KOPT-K1 (cell line): ENCODE data around the gene C1R.

ENCODE experiments used
- H3K27ac ChIP-seq: fragments of 200-600 bp; sonication (generic); 2 replicates; pipeline ENCODE4 v1.5.1; 2016; ENCODE audit warnings: antibody characterized with exemption, mild to moderate bottlenecking, low read depth, low read length; ENCODE audit not compliant: poor library complexity, severe bottlenecking
- H3K36me3 ChIP-seq: fragments of 200-600 bp; sonication (generic); 2 replicates; pipeline ENCODE4 v1.5.1; 2017; ENCODE audit warnings: antibody characterized with exemption, mild to moderate bottlenecking, low read length, moderate library complexity; ENCODE audit not compliant: insufficient read depth
- H3K9me3 ChIP-seq: fragments of 200-600 bp; sonication (generic); 2 replicates; pipeline ENCODE4 v1.5.1; 2017; ENCODE audit warnings: antibody characterized with exemption, low read length, mild to moderate bottlenecking; ENCODE audit not compliant: insufficient read depth, poor library complexity, severe bottlenecking

The C1R gene

DNA sequence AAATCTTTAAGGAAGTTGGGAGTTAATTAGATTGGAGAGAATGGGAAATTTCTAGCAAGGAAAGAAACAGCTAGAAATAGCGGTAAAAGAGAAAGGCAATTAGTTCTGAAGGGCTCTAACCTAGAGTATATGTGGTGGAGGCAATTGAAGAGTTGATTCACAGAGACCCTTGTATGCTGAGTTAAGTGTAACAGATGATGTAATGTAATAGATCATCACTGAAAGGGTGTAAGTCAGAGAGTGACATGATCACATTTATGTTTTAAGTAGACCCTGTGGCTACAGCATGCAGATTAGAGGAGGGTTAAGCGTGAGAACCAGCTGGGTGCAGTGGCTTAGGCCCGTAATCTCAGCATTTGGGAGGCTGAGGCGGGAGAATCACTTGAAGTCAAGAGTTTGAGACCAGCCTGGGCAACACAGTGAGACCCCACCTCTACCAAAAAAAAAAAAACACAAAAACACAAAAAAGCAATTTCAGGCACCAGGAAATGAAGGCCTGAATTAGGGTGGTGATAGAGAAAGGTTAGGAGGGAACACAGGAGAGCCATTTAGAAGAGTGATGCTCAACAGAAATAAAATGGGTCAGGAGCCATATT lies 33.5 kb upstream of the C1R start:
- Histone ChIP-seq H3K36me3 (no peaks in the 10 kb centered on the region), H3K9me3 (no peaks in the 10 kb centered on the region), H3K27ac (no peak overlapping the region)

DNA sequence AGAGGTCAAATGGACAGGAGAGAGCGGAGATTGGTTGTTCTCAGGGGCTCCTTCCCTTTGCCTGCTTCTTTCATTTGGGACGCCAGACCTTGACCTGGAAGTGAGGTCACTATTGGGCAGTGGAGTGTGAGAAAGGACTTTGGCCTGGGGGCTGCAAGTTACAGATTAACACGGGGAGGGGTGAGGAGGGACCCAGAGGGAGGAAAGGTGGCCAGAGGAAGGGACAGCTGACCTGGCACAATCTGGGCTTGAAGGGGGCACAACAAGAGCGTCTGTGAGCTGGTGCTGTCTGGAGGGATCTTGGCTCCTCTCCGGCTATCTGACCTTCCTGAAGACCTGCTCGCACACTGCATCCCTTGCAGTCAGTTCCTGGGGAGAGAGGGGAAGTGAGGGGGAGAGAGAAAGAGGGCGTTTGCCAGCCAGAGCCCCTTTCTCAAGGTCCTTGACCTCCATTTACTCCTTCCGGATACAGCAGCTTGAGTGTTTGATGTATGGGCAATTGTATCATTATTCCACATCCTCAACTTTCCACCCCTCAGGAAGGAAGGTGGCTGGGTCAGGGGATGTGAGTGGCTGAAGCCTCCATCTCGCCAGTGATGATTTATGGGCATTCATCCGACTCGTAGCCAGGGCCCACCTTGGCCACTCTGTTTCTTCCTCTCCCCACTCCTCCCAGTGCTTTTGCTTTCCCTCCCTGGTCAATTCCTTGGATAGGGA lies 31.7 kb upstream of the C1R start:
- Histone ChIP-seq H3K27ac (no peak overlapping the region), H3K36me3 (no peaks in the 10 kb centered on the region), H3K9me3 (no peaks in the 10 kb centered on the region)

DNA sequence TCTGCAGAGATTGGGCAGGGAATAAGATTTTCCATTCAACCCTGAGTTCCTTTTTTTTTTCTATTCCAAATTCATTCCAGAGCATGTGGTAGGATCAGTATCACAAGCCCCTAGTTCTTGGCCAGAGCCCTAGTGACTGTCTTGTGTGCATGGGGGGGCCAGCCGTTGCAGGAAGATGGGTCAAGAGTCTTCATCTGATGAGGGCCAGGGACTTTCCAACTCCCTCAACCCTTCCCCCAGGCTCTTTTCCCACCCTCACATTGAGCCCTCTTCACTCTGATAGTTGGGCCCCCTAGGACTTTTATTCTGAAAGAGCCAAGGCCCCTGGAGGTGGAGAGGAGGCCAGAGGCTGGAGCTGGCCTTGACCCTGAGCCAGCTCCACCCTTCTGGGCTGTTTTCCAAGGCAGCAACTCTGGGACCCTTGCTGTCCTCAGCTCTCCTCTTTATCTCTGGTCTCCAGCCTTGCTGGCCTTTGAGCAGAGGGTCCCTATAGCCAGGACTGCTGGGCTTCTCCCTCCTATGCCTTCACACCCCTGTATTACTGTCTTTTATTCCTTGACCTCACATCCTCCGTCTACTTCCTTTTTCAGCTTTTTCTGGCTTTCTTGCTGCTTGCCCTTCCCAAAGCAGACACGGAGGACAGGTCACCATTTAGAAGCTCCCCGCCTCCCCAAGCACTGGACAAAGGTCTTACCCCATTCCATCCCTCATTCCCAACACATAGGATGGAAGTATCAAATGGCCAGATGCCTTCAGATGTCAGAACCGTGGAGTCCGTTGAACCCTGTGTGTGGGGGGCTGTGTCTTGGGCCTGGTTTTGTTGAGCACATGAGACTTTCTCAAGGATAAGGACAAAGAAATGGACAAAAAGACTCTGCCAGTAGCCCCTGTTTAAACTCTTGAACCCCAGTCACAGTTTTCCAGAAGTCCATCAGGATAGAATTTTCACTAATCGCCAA lies 30.8 kb upstream of the C1R start:
- Histone ChIP-seq H3K36me3 (peaks cover 2% of the 10 kb centered on the region; the same call in 1 of the 2 replicates), H3K27ac (no peak overlapping the region), H3K9me3 (no peaks in the 10 kb centered on the region)

DNA sequence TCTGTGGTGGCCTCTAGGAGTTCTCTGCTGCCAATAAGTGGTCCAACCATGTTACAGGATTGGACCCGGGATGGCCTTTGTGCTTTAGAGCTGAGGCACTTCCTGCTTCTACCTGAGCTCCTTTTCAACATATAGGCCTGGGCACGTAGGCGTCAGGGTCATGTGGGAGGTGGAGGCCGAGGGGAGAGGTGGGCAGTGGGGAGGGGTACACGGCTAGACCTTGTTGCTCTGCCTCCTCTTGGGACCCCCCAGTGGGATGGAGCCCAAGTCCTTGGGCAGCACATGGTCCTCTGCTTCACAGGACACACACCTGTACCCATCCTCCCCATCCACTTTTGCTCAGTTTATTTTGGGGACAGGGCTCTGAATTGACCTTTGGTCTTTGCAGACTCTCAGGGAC lies 29.1 kb upstream of the C1R start:
- Histone ChIP-seq H3K9me3 (no peaks in the 10 kb centered on the region), H3K27ac (no peak overlapping the region), H3K36me3 (peaks cover 8% of the 10 kb centered on the region; the same call in 1 of the 2 replicates)

DNA sequence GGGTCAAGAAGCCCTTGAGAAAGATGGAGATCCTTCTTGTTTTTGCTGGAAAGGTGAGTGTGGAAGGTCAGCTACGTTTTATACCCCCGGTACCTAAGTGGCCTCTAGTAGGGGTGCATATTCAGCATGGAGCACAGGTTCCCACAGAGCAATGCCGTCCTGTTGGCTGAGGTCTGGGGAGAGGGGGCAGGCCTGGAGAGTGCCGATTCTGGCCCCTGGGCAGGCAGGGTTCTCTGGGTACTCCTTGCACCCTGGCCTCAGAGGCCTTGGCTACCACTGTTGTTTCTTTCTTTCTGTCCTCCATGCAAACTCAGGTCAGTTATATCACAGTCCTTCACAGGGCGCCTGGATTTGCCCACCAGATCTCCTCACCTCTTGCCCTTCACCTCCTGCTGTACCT lies 27.9 kb upstream of the C1R start:
- Histone ChIP-seq H3K27ac (no peak overlapping the region), H3K9me3 (no peaks in the 10 kb centered on the region)

DNA sequence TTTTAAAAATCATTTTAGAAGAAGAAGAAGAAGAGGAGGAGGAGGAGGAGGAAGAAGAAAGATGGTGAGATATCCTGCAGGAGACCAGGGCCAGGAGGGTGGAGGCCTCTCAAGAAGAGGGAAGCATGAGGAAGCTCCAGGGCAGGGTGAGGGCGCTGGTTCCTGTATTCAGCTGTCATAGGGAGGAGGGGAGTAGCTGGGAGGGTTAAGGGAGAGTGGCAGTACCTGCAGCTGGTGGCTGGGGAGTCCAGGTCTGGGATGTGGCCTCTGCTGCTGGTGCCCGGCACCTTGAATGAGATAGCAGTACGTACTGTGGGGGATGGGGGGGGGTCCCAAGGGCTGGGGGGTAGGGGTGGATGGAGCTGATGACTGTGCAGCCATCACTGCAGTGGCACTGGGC lies 26.6 kb upstream of the C1R start:
- Histone ChIP-seq H3K36me3 (peaks cover 25% of the 10 kb centered on the region; the same call in 1 of the 2 replicates), H3K9me3 (no peaks in the 10 kb centered on the region), H3K27ac (no peak overlapping the region)

More for the DNA sequence above, 27.9 kb upstream of the C1R start:
- H3K36me3 ChIP-seq, result peaks cover 19% of the 10 kb centered on the region; the same call in 1 of the 2 replicates

DNA sequence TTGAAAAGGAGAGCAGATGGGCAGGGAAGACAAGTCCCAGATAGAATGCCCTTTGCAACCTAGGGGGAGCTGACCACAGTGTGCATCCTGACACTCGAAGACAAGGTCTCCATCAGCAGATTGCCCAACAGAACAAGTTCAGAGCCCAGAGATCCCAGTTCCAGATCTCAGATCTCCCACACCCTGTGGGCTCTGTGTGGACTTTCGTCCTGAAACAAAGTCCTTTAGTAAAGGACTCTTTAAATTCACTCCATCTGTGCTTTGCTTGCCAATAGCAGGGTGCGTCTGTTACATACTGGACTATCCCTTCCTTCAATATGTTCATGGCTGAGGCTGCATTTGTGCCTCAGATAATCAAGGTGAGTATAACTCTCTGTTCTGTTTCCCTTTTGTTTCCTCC lies 25.4 kb upstream of the C1R start:
- H3K36me3 ChIP-seq, result peaks cover 28% of the 10 kb centered on the region; the same call in 1 of the 2 replicates
- no peak overlapping the region for H3K27ac ChIP-seq

DNA sequence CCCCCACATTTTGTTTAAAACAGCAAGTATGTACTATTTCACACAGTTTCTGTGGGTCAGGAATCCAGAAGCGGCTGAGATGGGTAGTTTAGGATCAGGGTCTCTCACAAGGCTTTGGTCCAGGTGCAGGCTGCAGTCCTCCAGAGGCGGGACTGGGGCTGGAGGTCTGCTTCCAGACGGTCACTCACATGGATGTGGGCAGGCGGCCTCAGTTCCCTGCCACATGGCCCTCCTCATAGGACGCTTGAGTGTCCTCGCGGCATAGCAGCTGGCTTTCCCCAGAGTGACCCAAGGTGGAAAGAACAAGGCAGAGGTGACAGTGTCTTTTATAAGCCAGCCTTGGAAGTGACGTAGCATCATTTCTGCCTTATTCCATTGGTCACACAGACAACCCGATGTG lies 24.7 kb upstream of the C1R start:
- Histone ChIP-seq H3K27ac (no peak overlapping the region), H3K36me3 (peaks cover 28% of the 10 kb centered on the region; the same call in 1 of the 2 replicates), H3K9me3 (no peaks in the 10 kb centered on the region)

More for the DNA sequence above, 25.4 kb upstream of the C1R start:
- H3K9me3 ChIP-seq, result no peaks in the 10 kb centered on the region

DNA sequence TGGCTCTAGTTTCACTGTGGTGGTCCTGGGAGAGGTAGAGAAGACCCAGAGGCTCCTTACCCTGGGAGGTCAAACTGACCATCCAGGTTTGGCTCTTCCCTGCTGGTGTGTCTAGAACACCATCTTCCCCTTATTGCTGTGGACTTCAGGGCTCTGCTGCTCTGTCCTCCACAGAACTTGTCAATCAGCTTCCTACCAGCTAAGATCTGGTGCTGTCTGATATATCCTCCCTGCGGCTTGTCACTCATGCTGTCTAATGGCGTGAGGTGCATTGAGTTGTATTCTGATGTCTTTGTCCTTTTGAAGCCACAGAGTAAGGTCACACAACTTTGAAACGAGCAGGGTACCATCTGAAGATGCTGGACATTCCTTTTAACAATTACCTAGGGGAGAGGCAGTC lies 24.0 kb upstream of the C1R start:
- H3K9me3 ChIP-seq, result no peaks in the 10 kb centered on the region
- no peak overlapping the region for H3K27ac ChIP-seq
- H3K36me3 ChIP-seq, result peaks cover 28% of the 10 kb centered on the region; the same call in 1 of the 2 replicates

DNA sequence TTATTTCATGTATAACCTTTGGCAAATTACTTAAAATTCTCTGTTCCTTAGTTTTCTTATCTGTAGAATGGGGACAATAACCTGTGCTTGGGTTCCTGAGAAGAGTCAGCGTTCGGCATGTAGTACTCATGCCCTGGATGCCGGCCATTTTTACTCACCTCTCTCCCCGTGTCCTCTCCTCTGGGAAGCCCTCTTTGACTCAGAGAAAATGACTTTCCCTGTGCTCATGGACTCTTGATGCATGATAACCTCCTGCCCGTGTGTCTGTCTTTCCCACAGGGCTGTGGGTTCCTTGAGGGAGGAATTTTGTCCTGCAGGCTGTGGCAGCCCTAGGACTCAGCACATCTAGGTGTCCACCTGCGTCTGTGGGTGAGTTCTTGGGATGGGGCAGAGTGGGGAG lies 22.6 kb upstream of the C1R start:
- H3K27ac ChIP-seq, result no peak overlapping the region
- no peaks in the 10 kb centered on the region for H3K9me3 ChIP-seq
- H3K36me3 ChIP-seq, result peaks cover 28% of the 10 kb centered on the region; the same call in 1 of the 2 replicates

DNA sequence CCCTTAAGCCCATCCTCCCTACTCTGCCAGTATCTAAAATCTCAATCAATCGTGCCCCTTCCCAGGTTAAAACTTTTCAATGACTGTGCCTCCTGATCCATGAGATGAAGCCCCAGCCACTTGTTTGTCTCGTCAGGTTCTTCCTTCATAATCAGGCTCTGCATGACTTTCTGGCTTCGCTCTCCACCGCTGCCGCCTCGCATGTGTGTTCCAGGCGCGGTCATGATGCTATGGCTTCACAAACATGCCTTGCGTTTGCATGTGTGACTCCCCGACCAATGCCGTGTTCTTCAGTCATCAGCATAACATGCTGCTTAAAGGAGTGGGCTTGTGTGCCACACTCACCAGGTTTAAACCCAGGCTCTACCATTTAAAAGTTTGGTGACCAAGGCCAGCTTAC lies 21.8 kb upstream of the C1R start:
- Histone ChIP-seq H3K9me3 (no peaks in the 10 kb centered on the region), H3K27ac (no peak overlapping the region), H3K36me3 (peaks cover 28% of the 10 kb centered on the region; the same call in 1 of the 2 replicates)

DNA sequence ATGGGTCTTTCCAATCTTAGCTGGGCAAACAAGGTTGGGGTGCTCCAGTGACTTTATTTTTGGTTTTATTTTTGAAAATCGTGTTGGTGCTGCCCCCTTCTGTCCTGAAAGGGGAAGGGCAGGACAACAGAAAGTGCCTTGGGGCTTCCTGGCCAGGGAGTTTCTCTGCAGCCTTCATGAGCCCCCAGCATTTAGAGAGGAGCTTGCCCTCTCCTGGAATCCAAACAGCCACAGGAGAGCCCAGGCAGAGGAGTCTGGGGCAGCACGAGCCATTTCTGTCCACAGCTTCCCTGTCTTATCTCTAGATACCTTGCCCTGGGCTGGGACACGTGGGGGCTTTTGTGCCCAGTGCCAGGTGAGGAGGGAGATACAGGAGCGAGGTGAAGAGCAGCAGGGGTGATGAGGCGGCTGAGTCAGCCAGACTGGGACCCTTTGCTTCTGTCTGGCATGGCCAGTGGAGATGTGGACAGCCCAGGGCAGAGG lies 21.2 kb upstream of the C1R start:
- Histone ChIP-seq H3K27ac (no peak overlapping the region), H3K36me3 (peaks cover 28% of the 10 kb centered on the region; the same call in 1 of the 2 replicates), H3K9me3 (no peaks in the 10 kb centered on the region)

DNA sequence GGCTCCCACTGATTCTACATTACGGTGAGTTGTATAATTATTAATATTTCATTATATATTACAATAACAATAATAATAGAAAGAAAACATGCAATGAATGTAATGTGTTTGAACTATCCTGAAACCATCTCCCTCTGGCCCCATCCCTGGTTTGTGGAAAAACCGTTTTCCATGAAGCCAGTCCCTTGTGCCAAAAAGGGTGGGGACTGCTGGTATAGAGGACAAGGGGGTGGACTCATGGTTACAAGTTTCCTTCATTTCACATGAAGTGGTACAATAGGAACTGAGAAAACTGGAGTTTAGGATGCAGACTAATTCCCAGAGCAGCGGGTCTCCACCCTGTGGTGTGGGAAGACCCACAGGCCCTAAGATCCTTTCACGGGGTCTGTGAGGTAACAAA lies 19.8 kb upstream of the C1R start:
- Histone ChIP-seq H3K36me3 (peaks cover 23% of the 10 kb centered on the region; the same call in 1 of the 2 replicates), H3K27ac (no peak overlapping the region), H3K9me3 (no peaks in the 10 kb centered on the region)

DNA sequence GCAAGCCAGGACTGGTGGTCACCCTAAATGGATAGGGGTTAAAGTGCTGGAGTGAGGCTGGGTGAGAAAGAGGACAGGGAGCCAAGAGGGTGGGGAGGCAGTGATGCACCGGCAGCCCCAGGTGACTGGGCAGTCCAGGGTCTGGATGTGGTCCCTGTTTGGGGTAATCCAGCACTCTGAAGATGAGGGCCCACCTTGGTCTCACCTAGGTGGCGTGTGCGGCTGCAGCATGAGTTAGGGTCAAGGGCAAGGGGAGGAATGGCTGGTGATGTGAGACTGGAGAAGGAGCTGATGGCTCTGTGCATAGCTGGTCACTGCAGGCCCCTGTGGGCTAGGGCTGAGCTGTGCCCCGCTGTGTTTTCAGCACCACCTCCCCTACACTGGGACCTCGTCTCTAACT lies 18.4 kb upstream of the C1R start:
- Histone ChIP-seq H3K27ac (no peak overlapping the region), H3K9me3 (peaks cover 13% of the 10 kb centered on the region), H3K36me3 (peaks cover 14% of the 10 kb centered on the region; the same call in 1 of the 2 replicates)

DNA sequence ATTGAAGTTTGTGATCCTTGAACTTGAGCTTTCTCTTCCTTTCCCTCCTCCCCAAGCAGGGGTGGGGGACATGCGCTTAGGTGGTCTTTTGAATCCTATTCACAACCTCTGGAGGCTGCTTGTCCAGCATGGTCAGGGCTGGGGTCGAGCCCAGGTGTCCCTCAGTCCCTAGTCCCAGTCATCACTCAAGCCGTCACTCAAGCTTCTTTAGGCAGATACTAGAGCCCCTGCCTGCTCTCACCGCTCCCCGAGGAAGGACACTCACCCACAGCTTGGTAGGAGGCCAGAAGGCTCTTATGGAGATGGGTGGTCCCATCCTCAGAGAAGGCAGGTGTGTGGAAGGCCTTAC lies 17.3 kb upstream of the C1R start:
- 0 out of 2 replicates have a peak, but pooled peaks cover 5% of the 10 kb centered on the region for H3K36me3 ChIP-seq
- H3K27ac ChIP-seq, result peak overlapping the region; percentile 89
- peaks cover 16% of the 10 kb centered on the region for H3K9me3 ChIP-seq
